ENCODE measurements around the gene MIB2.

Gene MIB2

DNA sequence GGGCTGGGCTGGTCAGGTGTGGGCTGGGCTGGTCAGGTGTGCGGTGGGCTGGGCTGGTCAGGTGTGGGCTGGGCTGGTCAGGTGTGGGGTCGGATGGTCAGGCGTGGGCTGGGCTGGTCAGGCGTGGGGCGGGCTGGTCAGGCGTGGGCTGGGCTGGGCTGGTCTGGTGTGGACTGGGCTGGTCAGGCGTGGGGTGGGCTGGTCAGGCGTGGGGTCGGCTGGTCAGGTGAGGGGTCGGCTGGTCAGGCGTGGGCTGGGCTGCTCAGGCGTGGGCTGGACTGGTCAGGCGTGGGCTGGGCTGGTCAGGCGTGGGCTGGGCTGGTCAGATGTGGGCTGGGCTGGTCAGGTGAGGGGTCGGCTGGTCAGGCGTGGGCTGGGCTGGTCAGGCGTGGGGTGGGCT lies 9.6 kb upstream of the MIB2 start:
- Histone ChIP-seq H2AFZ (ENCODE audit: low read length) (no peak overlapping the region), H3K4me1 (ENCODE audit: insufficient read depth, low read length, poor library complexity, severe bottlenecking) (no peaks in the 10 kb centered on the region), H3K9ac (ENCODE audit: low read depth, low read length, poor library complexity, severe bottlenecking) (no peak overlapping the region), H3K9me2 (replicated peaks; ENCODE audit: low read depth, low read length) (no peaks in the 10 kb centered on the region), H3K4me3 (ENCODE audit: low read length, poor library complexity, severe bottlenecking) (no peak overlapping the region), H4K20me1 (ENCODE audit: insufficient read depth, low read length, poor library complexity, severe bottlenecking) (no peaks in the 10 kb centered on the region), H3K4me2 (ENCODE audit: low read depth, low read length, poor library complexity, severe bottlenecking) (no peak overlapping the region), H3K79me2 (ENCODE audit: insufficient read depth, low read length) (no peaks in the 10 kb centered on the region), H3F3A (ENCODE audit: low read depth) (no peaks in the 10 kb centered on the region), H3K9me3 (ENCODE audit: insufficient read depth, low read depth, low read length) (no peaks in the 10 kb centered on the region), H3K27me3 (ENCODE audit: insufficient read depth, low read length, poor library complexity, severe bottlenecking) (no peaks in the 10 kb centered on the region), H3K36me3 (ENCODE audit: insufficient read depth, low read length) (no peaks in the 10 kb centered on the region)
- TF ChIP-seq CTCF (conservative IDR thresholded peaks at IDR 0.05; ENCODE audit: low read length) (no peak), EZH2phosphoT487 (IDR thresholded peaks at IDR 0.05; ENCODE audit: borderline replicate concordance) (no peak)

DNA sequence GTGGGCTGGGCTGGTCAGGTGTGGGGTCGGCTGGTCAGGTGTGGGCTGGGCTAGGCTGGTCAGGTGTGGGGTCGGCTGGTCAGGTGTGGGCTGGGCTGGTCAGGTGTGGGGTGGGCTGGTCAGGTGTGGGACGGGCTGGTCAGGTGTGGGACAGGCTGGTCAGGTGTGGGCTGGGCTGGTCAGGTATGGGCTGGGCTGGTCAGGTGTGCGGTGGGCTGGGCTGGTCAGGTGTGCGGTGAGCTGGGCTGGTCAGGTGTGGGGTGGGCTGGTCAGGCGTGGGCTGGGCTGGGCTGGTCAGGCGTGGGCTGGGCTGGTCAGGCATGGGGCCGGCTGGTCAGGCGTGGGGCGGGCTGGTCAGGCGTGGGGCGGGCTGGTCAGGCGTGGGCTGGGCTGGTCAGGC lies 9.1 kb upstream of the MIB2 start:
- Histone ChIP-seq H3K4me1 (ENCODE audit: insufficient read depth, low read length, poor library complexity, severe bottlenecking) (no peaks in the 10 kb centered on the region), H3K27me3 (ENCODE audit: insufficient read depth, low read length, poor library complexity, severe bottlenecking) (no peaks in the 10 kb centered on the region), H3K36me3 (ENCODE audit: insufficient read depth, low read length) (no peaks in the 10 kb centered on the region), H3F3A (ENCODE audit: low read depth) (no peaks in the 10 kb centered on the region), H3K4me3 (ENCODE audit: low read length, poor library complexity, severe bottlenecking) (no peak overlapping the region), H3K9ac (ENCODE audit: low read depth, low read length, poor library complexity, severe bottlenecking) (no peak overlapping the region), H3K9me3 (ENCODE audit: insufficient read depth, low read depth, low read length) (no peaks in the 10 kb centered on the region), H3K4me2 (ENCODE audit: low read depth, low read length, poor library complexity, severe bottlenecking) (no peak overlapping the region), H3K9me2 (replicated peaks; ENCODE audit: low read depth, low read length) (no peaks in the 10 kb centered on the region), H3K79me2 (ENCODE audit: insufficient read depth, low read length) (no peaks in the 10 kb centered on the region), H4K20me1 (ENCODE audit: insufficient read depth, low read length, poor library complexity, severe bottlenecking) (no peaks in the 10 kb centered on the region), H2AFZ (ENCODE audit: low read length) (no peak overlapping the region)
- no peak for TF ChIP-seq CTCF (conservative IDR thresholded peaks at IDR 0.05; ENCODE audit: low read length)
- TF ChIP-seq EZH2phosphoT487 (IDR thresholded peaks at IDR 0.05; ENCODE audit: borderline replicate concordance), result no peak

- H3K9me2 ChIP-seq (replicated peaks; ENCODE audit: low read depth, low read length), result no peaks in the 10 kb centered on the region
- no peaks in the 10 kb centered on the region for H3K27me3 ChIP-seq (ENCODE audit: insufficient read depth, low read length, poor library complexity, severe bottlenecking)
- peaks cover 8% of the 10 kb centered on the region for H4K20me1 ChIP-seq (ENCODE audit: insufficient read depth, low read length, poor library complexity, severe bottlenecking)
- peaks cover 12% of the 10 kb centered on the region for H3K79me2 ChIP-seq (ENCODE audit: insufficient read depth, low read length)
- peaks cover 13% of the 10 kb centered on the region for H3K4me1 ChIP-seq (ENCODE audit: insufficient read depth, low read length, poor library complexity, severe bottlenecking)
- H3F3A ChIP-seq (ENCODE audit: low read depth), result no peaks in the 10 kb centered on the region
- H3K9me3 ChIP-seq (ENCODE audit: insufficient read depth, low read depth, low read length), result no peaks in the 10 kb centered on the region
- TF ChIP-seq CTCF (conservative IDR thresholded peaks at IDR 0.05; ENCODE audit: low read length), result no peak
- no peak for TF ChIP-seq EZH2phosphoT487 (IDR thresholded peaks at IDR 0.05; ENCODE audit: borderline replicate concordance)
- no peak overlapping the region for H3K9ac ChIP-seq (ENCODE audit: low read depth, low read length, poor library complexity, severe bottlenecking)
- no peak overlapping the region for H3K4me3 ChIP-seq (ENCODE audit: low read length, poor library complexity, severe bottlenecking)
- no peaks in the 10 kb centered on the region for H3K36me3 ChIP-seq (ENCODE audit: insufficient read depth, low read length)
- H2AFZ ChIP-seq (ENCODE audit: low read length), result no peak overlapping the region
- no peak overlapping the region for H3K4me2 ChIP-seq (ENCODE audit: low read depth, low read length, poor library complexity, severe bottlenecking)
Measured at GRCh38 chr1:1609822-1610485, 5.3 kb upstream of the MIB2 start.

Data from Loucy (cell line).